HG03064 (cell line): ENCODE measurements around the gene MKX.

Source experiments
- ATAC-seq: cut with Tn5 transposase; IDR thresholded peaks from one replicate; pipeline ENCODE4 v1.9.1; 2021; ENCODE audit warnings: low read depth; ENCODE audit not compliant: unreplicated experiment

The MKX gene

DNA sequence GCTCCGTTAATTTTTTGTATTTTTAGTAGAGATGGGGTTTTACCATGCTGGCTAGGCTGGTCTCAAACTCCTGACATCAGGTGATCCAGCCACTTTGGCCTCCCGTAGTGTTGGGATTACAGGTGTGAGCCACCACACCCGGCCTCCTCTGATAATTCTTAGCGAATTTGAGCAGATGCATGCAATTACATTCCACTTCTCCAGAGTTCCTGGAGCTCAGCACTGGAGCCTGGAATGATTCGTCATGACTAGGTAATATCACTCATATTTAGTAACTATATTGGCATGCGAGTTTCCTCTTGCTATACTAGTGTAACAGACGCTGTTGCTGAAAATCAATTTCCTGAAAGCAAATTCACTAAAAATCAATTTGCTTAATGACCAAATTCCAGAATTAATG lies 86.8 kb downstream of the MKX start:
- no peak for ATAC-seq

- ATAC-seq: no peak
Observed at GRCh38 chr10:27655296-27655695, 90.3 kb downstream of the MKX start.

DNA sequence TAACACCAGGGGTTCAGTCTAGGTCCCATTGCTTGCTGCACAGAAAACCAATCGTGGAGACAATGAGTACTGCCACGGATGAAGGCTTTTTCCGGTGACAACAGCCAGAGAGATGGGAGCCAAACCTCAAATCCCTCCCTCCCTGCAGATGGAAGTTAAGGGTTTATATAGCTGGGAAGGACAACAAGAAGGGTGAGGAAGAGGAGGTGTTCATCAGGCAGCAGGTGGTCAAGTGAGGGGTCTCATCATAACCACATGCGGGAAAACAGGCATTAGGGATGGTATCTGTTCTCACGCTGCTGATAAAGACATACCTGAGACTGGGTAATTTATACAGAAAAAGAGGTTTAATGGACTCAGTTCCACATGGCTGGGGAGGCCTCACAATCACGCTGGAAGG lies 91.3 kb downstream of the MKX start:
- no peak for ATAC-seq

DNA sequence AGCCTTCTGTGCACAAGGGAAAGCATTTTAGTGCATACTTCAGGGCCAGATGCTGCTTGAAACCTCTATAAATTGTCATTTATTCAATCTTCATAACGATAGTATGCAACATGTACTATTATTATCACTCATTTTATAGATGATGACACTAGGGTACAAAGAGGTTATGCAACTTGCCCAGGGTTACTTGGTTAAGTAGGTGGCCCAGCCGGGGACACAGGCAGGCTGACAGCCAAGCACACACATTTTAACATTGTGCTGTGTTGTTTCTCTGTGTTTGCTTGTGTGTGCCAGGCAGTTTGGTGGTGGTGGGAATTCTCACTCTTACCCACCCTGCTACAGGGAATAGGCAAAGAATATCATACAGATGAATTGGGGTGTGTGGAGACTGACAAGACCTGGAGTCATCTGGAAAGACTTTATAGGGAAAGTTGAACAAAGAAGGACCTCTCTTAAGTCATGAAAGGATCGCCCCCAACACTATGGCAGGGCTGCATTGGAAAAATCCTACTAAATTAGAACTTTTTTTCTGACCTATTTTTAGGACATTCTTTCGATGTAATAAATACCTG lies 98.9 kb downstream of the MKX start:
- ATAC-seq: no peak

GRCh38 chr10:27646194-27646593 lies 99.4 kb downstream of the MKX start:
- ATAC-seq: no peak

DNA sequence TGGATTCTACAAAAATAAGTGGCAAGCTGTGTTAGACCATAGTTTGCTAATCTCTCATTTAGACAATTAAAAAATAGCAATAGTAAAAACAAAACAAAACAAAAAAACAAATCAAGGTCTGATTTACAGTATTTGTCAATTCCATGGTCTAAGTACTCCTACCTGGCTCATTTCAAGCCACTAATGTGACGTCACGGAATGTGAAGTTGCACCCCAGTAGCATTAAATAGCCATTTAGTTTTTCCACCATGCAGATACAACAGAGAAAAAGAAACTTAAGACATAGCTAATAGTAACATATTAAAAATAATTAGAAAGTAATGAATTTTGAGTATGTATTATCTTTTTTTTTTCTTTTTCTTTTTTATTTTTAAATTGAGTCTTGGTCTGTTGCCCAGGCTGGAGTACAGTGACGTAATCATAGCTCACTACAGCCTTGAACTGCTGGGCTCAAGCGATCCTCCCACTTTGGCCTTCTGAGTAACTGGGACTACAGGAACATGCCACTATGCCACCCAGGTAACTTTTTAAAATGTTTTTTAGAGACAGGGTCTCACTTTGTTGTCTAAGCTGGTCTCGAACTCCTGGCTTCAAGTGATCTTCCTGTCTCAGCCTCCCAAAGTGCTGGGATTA lies 101.2 kb downstream of the MKX start:
- ATAC-seq: no peak

GRCh38 chr10:27643301-27643700 lies 102.3 kb downstream of the MKX start:
- no peak for ATAC-seq

GRCh38 chr10:27642023-27642589 lies 103.5 kb downstream of the MKX start:
- ATAC-seq: no peak

GRCh38 chr10:27638071-27638750 lies 107.4 kb downstream of the MKX start:
- no peak for ATAC-seq

DNA sequence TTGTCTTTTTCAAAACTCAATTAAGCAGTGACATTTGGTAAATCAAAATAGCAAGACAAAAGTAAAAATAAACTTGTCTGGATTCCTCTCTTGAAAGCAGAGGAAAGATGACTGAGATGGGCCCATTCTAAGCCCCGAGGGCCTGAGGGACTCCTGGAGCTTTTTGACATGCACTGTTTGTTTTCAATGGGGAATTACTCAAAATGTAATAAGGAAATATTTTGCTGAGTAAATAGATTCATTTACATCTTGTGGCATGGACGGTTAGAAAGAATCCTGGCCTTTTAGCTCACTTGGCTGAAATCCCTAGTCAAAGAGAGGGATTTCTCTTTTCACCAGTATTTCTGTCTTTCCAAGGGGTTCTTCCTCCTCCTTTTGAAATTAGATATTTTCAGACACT lies 108.0 kb downstream of the MKX start:
- no peak for ATAC-seq

DNA sequence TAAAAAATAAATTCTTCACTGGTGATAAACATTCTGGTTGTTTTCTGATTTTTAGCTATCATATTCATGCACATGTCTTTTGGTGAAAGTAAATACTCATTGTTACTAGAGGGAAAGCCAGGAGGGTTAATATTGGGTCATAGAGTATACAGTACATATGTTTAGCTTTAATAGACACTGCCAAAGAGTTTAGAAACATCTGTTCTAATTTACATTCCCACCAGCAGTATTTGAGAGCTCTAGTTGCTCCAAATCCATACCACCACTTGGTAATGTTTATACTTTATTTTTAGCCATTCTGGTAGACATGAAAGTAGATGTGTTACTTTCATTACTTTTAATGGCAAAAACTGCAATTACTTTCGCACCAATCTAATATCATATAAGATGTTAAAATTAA lies 108.8 kb downstream of the MKX start:
- no peak for ATAC-seq

DNA sequence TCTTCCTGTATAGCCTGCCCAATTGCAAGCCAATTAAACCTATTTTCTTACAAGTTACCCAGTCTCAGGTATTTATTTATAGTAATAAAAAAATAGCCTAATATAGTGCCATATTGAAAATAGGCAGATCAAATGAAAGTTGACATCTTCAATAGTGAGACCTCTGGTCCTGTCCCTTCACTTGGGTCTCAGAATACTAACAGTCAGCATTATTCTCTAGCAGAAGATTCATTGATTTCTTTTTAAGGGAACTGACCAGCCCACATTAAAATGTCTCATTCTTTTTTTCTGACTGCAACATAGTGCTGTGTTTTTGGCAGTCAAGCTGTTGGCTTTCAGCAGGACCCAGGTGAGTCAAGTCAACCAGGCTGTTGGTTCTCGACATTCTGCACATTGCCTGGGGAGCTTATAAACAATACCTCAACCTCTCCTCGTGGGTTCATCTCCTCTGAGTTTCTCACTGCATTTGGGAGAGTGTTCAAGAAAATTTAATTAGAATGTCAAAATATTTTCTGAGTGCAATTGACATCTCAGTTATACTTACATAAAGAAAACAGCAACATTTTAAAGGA lies 109.8 kb downstream of the MKX start:
- no peak for ATAC-seq

- no peak for ATAC-seq
Observed at GRCh38 chr10:27635290-27635689, 110.3 kb downstream of the MKX start.

DNA sequence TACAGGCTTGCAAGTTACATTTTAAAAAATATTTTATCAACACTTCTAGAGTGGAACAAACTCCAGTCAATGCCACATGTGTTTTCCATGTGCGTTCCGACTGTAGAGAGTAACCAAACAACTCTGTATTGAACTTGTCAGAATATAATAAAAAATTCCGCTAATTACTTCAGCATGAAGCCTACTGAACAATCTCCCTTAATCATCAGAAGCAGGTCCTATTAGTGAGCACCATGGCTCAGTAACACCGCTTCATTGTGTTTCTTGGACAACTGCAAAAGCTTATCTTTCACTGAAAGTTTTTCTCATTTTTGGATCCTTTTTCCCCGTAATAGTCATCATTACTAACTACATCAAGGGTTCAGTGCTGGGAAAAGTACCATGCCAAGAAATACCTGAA lies 117.0 kb downstream of the MKX start:
- no peak for ATAC-seq

DNA sequence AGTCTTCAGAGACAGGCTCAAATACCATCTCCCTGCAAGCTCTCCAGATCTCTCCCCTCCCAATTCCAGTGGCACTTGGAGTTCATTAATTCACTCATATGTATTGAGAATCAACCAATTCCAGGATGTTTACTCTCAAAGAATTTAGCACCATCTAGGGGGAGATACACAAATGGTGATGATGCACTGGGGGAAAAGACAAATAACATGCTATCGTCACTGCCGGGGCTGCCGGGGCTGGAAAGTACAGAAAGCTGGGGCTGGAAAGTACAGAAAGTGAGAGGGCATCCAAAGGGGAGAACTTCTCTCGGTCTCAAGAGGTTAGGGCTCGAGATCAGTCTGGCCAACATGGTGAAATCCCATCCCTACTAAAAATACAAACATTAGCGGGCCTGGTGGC lies 118.7 kb downstream of the MKX start:
- ATAC-seq: no peak

- ATAC-seq: no peak
Observed at GRCh38 chr10:27625452-27626211, 120.0 kb downstream of the MKX start.

- no peak for ATAC-seq
Observed at GRCh38 chr10:27624941-27625340, 120.7 kb downstream of the MKX start.
